HG03457 (cell line): ENCODE results near the gene ARL2BP.
A peak's percentile ranks its signal among the peaks of the same experiment; 100 is the strongest.

Experiments used
- ATAC-seq: cut with Tn5 transposase; IDR thresholded peaks from one replicate; pipeline ENCODE4 v1.9.1; 2021; ENCODE audit warnings: moderate number of reproducible peaks; ENCODE audit not compliant: unreplicated experiment

ARL2BP gene

GRCh38 chr16:57235128-57236021, 9.7 kb upstream of the ARL2BP start:
- no peak for ATAC-seq

GRCh38 chr16:57236022-57236350, 9.1 kb upstream of the ARL2BP start:
- ATAC-seq = no peak

- no peak for ATAC-seq
These were observed 6.4 kb upstream of the ARL2BP start for GRCh38 chr16:57238682-57239081.

- ATAC-seq = no peak
These were observed 6.0 kb upstream of the ARL2BP start for GRCh38 chr16:57239107-57239506.

GRCh38 chr16:57240851-57241250, 4.2 kb upstream of the ARL2BP start:
- ATAC-seq = no peak

GRCh38 chr16:57242650-57243049, 2.4 kb upstream of the ARL2BP start:
- ATAC-seq = no peak

- peak; percentile 24 for ATAC-seq
These were observed 644 bp upstream of the ARL2BP start for GRCh38 chr16:57244463-57244766.

GRCh38 chr16:57245472-57246113, 534 bp downstream of the ARL2BP start:
- ATAC-seq = no peak

GRCh38 chr16:57251352-57251751, 6.3 kb downstream of the ARL2BP start:
- ATAC-seq = no peak

- no peak for ATAC-seq
These were observed 7.2 kb downstream of the ARL2BP start for GRCh38 chr16:57252148-57252721.

- ATAC-seq = no peak
These were observed 8.4 kb downstream of the ARL2BP start for GRCh38 chr16:57253466-57253865.

- ATAC-seq = no peak
These were observed 10.8 kb downstream of the ARL2BP start for GRCh38 chr16:57255686-57256415.

- ATAC-seq = no peak
These were observed 11.7 kb downstream of the ARL2BP start for GRCh38 chr16:57256601-57257395.

- no peak for ATAC-seq
These were observed 12.5 kb downstream of the ARL2BP start for GRCh38 chr16:57257455-57258070.

GRCh38 chr16:57258226-57258909, 13.3 kb downstream of the ARL2BP start:
- no peak for ATAC-seq

GRCh38 chr16:57258910-57259475, 13.9 kb downstream of the ARL2BP start:
- no peak for ATAC-seq

GRCh38 chr16:57260294-57260929, 15.4 kb downstream of the ARL2BP start:
- ATAC-seq = no peak

GRCh38 chr16:57261806-57262205, 16.7 kb downstream of the ARL2BP start:
- no peak for ATAC-seq
